H1 (cell line): ENCODE measurements around the gene ATG5. TPM values are rescaled to one million over a fixed set of nuclear protein-coding genes. Genes with fewer than 3 reads are reported as not detected.

Experiments
- BACH1 ChIP-seq: IDR thresholded peaks from 2 replicates; pipeline ENCODE4 v1.6.1; 2012; ENCODE audit warnings: low read length, improper control_type of control experiment
- CBX8 ChIP-seq: fragments of 300-800, 300-1000 bp; sonication (generic); IDR thresholded peaks from 2 replicates; pipeline ENCODE4 v1.7.1; 2016; ENCODE audit warnings: low read depth, low read length, borderline replicate concordance
- CEBPB ChIP-seq: IDR thresholded peaks from 2 replicates; pipeline ENCODE4 v1.6.1; 2012; ENCODE audit warnings: low read depth, low read length
- CTCF ChIP-seq, 3 experiments: IDR thresholded peaks; 1 replicate in 2 of 3; 2 replicates in 1 of 3; pipeline versions ENCODE4 v1.5.1 to v1.6.1; 2011; ENCODE audit warnings: low read length in 3 of 3, mild to moderate bottlenecking in 3 of 3, inconsistent platforms in 2 of 3, low read depth in 1 of 3, moderate library complexity in 1 of 3; ENCODE audit not compliant: insufficient read depth in 1 of 3; ENCODE audit errors: control extremely low read depth in 1 of 3
- GTF2F1 ChIP-seq: IDR thresholded peaks from 2 replicates; pipeline ENCODE4 v1.6.1; 2012; ENCODE audit warnings: low read depth, low read length, improper control_type of control experiment, borderline replicate concordance
- KDM1A ChIP-seq: fragments of 200-600, 300-600 bp; sonication (generic); IDR thresholded peaks from 2 replicates; pipeline ENCODE4 v1.7.1; 2016; ENCODE audit warnings: mild to moderate bottlenecking, low read length, borderline replicate concordance
- MAFK ChIP-seq: IDR thresholded peaks from 2 replicates; pipeline ENCODE4 v1.6.1; 2012; ENCODE audit warnings: low read depth, mild to moderate bottlenecking, improper control_type of control experiment, low read length
- RAD21 ChIP-seq, 2 experiments: IDR thresholded peaks in 1 of 2; conservative IDR thresholded peaks in 1 of 2; 2 replicates each; pipeline ENCODE4 v1.6.1; 2011; ENCODE audit warnings: low read depth in 2 of 2, low read length in 2 of 2, improper control_type of control experiment in 1 of 2, inconsistent platforms in 1 of 2, mild to moderate bottlenecking in 1 of 2, moderate library complexity in 1 of 2
- RNF2 ChIP-seq: fragments of 200-900, 300-1000 bp; sonication (generic); IDR thresholded peaks from 2 replicates; pipeline ENCODE4 v1.7.1; 2016; ENCODE audit warnings: borderline replicate concordance, low read depth, mild to moderate bottlenecking, antibody characterized with exemption, low read length; ENCODE audit not compliant: poor library complexity, severe bottlenecking; ENCODE audit errors: missing control alignments
- SP4 ChIP-seq: IDR thresholded peaks from 2 replicates; pipeline ENCODE4 v1.6.1; 2012; ENCODE audit warnings: low read length, inconsistent platforms
- polyA plus RNA-seq, 7 experiments: library from polyadenylated mRNA; depleted of rRNA in 3 of 7; stranded (reverse) in 5 of 7; unstranded in 2 of 7; fragments of >200 nt in 5 of 7; fragments of 200-250 nt in 2 of 7; gene quantifications; 1 replicate in 5 of 7; 2 replicates in 1 of 7; 4 replicates in 1 of 7; pipeline versions ENCODE4 v1.2.1 to v1.2.3, GENCODE V29; 2011 to 2013; ENCODE audit warnings: missing spikeins in 2 of 7, mixed read lengths in 2 of 7
- total RNA-seq: library from RNA; stranded (reverse); fragmentation: NEBNext Ultra II Directional; extraction: Animal tissue kit (Norgen Biotek cat#: 25700); gene quantifications from 2 replicates; pipeline ENCODE4 v1.2.1, GENCODE V29; 2021

ATG5 gene
- total and polyA plus RNA-seq, 2 of the 8 experiments (the other 6 are each of a cell fraction or from before 2014, with no cell fraction given) = 18.2 to 39.0 TPM

DNA sequence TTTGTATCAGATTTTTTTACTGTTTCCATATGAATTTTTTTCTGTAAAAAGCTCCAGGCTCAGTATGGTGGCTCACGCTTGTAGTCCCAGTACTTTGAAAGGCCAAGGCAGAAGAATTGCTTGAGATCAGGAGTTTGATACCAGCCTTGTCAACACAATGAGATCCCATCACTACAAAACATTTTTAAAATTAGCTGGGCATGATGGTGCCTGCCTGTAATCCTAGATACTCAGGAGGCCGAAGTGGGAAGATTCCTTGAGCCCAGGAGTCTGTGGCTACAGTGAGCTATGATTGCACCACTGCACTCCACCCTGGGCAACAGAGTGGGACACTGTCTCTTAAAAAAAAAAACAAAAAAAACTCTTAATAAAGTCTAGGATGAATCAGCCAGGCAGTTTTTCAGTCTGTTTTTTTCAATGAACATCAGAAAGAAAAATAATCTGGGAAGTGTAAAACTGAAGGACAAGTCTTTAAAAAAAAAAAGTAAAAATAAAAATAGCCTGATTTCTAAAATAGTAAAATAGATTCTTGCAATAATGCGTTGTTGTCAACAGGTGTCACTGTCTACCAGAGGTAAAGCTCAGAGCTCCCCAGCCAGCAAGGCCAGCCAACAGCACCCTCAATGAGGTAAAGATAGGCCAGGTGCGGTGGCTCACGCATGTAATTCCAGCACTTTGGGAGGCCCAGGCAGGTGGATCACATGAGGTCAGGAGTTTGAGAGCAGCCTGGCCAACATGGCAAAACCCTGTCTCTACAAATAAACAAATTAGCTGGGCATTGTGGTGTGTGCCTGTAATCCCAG is 9.3 kb upstream of the ATG5 start (continued):
- peak; percentile 37 to 68 (median 60) for TF ChIP-seq CTCF (IDR thresholded peaks at IDR 0.05; ENCODE audit: control extremely low read depth in 1 of 3, insufficient read depth in 1 of 3, low read depth in 1 of 3, low read length in 3 of 3)
- no peak for TF ChIP-seq RNF2
- TF ChIP-seq MAFK = no peak
- no peak for TF ChIP-seq CBX8
- TF ChIP-seq GTF2F1 = no peak
- peak; percentile 57; the same call in 1 of the 2 replicates for TF ChIP-seq KDM1A
- TF ChIP-seq BACH1 = no peak
- no peak for TF ChIP-seq SP4
- 0 out of 2 replicates have a peak, but pooled peaks have one; percentile 7 for TF ChIP-seq CEBPB
- peak; percentile 83 to 87 for TF ChIP-seq RAD21 (IDR thresholded peaks at IDR 0.05 in 1 of 2, conservative IDR thresholded peaks at IDR 0.05 in 1 of 2; ENCODE audit: low read depth in 2 of 2, low read length in 2 of 2)
